ENCODE results near the gene ALDH2. TPM values are rescaled to one million over a fixed set of nuclear protein-coding genes. Genes with fewer than 3 reads are reported as not detected.
A peak's percentile ranks its signal among the peaks of the same experiment; 100 is the strongest.

Gene ALDH2
- total and polyA plus RNA-seq, 2 of the 8 experiments (the other 6 are each of a cell fraction or from before 2014, with no cell fraction given) = 25.4 to 43.8 TPM

DNA sequence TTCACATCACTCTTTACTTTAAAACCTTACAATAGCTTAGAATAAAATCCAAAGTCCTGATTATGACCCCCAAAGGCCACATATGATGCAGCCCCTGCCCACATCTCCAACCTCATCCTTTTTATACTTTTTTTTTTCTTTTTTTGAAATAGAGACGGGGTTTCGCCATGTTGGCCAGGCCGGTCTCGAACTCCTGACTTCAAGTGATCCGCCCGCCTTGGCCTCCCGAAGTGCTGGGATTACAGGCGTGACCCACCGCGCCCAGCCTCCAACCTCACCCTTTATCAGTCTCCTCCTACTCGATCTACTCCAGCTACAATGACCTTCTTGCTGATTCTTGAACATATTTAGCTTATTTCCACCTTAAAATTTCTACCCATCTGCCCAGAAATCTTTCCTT is 74.1 kb downstream of the ALDH2 start:
- DNase-seq (ENCODE audit: low read depth in 1 of 2, low spot score in 2 of 2) = no peak
- no peak overlapping the region for H3K4ac ChIP-seq (replicated peaks; ENCODE audit: insufficient read length, low read depth, low read length)
- H2AFZ ChIP-seq (ENCODE audit: low read length) = no peak overlapping the region

More for the DNA sequence above, 74.1 kb downstream of the ALDH2 start:
- Histone ChIP-seq H2BK15ac (ENCODE audit: low read length) (no peak overlapping the region), H3K4me2 (ENCODE audit: insufficient read depth in 1 of 2, low read depth in 2 of 2, low read length in 2 of 2) (peak overlapping the region; percentile 72 to 87), H3K27ac (ENCODE audit: low read depth, low read length) (no peak overlapping the region), H3K36me3 (ENCODE audit: control insufficient read depth in 2 of 4, insufficient read depth in 4 of 4, low read length in 3 of 4) (peaks cover 2 to 11% (median 5%) of the 10 kb centered on the region in 4 experiments; a peak in 3 of 8 replicates), H3K27me3 (replicated peaks in 1 of 4; ENCODE audit: control insufficient read depth in 3 of 4, extremely low read depth in 1 of 4, insufficient read depth in 3 of 4, low read length in 3 of 4) (no peaks in the 10 kb centered on the region), H2AK5ac (ENCODE audit: low read depth, low read length) (no peak overlapping the region), H3K4me3 (ENCODE audit: extremely low read depth in 1 of 4, insufficient read depth in 2 of 4, low read depth in 3 of 4, low read length in 4 of 4) (peak overlapping the region; percentile 75 to 94 (median 86); a peak in 7 of 8 replicates), H4K5ac (ENCODE audit: insufficient read length, low read depth, low read length) (no peak overlapping the region), H3K9me3 (ENCODE audit: insufficient read depth in 2 of 2, low read depth in 1 of 2, low read length in 1 of 2) (no peaks in the 10 kb centered on the region; a peak in 1 of 4 replicates), H3K14ac (ENCODE audit: insufficient read length) (no peak overlapping the region), H2BK20ac (ENCODE audit: low read length) (no peak overlapping the region), H2BK120ac (replicated peaks; ENCODE audit: low read depth, low read length) (no peak overlapping the region), H4K20me1 (replicated peaks in 1 of 2; ENCODE audit: control insufficient read depth in 1 of 2, insufficient read depth in 2 of 2, low read length in 2 of 2) (peaks cover 0 to 6% of the 10 kb centered on the region in 2 experiments), H4K91ac (replicated peaks; ENCODE audit: insufficient read length, low read length) (no peak overlapping the region), H4K8ac (ENCODE audit: extremely low read depth, insufficient read depth, low read length) (no peak overlapping the region), H3K23me2 (ENCODE audit: low read depth, low read length) (peaks cover 6% of the 10 kb centered on the region), H3K18ac (ENCODE audit: extremely low read depth, low read length) (no peak overlapping the region), H3K9ac (replicated peaks in 1 of 4; ENCODE audit: extremely low read depth in 1 of 4, low read depth in 3 of 4, low read length in 3 of 4) (peak overlapping the region; percentile 98 to 100 (median 98)), H3K79me1 (ENCODE audit: low read depth, low read length) (peaks cover 5% of the 10 kb centered on the region), H3K56ac (replicated peaks; ENCODE audit: insufficient read length, low read depth, low read length) (no peak overlapping the region), H3K4me1 (replicated peaks in 1 of 4; ENCODE audit: control insufficient read depth in 3 of 4, insufficient read depth in 4 of 4, low read length in 3 of 4) (no peaks in the 10 kb centered on the region; a peak in 2 of 7 replicates), H3K23ac (ENCODE audit: insufficient read length) (no peak overlapping the region), H2BK12ac (ENCODE audit: low read depth, low read length) (no peak overlapping the region), H3K79me2 (ENCODE audit: control insufficient read depth in 1 of 2, insufficient read depth in 2 of 2, low read length in 2 of 2) (peaks cover 26 to 61% of the 10 kb centered on the region in 2 experiments), H2BK5ac (ENCODE audit: low read depth, low read length) (no peak overlapping the region)
- WGBS, 2 experiments (ENCODE audit: extremely low coverage in 1 of 2, insufficient coverage in 1 of 2, insufficient read length in 1 of 2, insufficient replicate concordance in 2 of 2, low coverage in 1 of 2, low lambda C conversion rate in 2 of 2, missing lambda C conversion rate in 1 of 2) = 64% methylated on average over 11 of the region's 11 CpGs; no CpG with 5 or more reads in 1 of the 2 experiments
- FAIRE-seq = no peak
- TF ChIP-seq BRCA1 (IDR thresholded peaks at IDR 0.05; ENCODE audit: low read depth, low read length) (no peak), SP4 (IDR thresholded peaks at IDR 0.05; ENCODE audit: low read length) (no peak), FOSL1 (IDR thresholded peaks at IDR 0.05; ENCODE audit: insufficient read depth, low read depth, low read length) (no peak)
- ChIA-PET CTCF (ENCODE audit: partially characterized antibody) (interaction anchor here (0.6 to 3.4 kb wide), 10 partner anchors 15 to 932 kb away, joined by 3 to 10 read pairs (median 4); partner anchors contain the start of genes ERP29 and TMEM116), POLR2A (ENCODE audit: partially characterized antibody) (interaction anchor here (0.6 to 3.6 kb wide), 17 partner anchors 11 to 683 kb away, joined by 3 to 40 read pairs (median 4); partner anchors contain the start of genes ALDH2 and TMEM116)
